ENCODE measurements around the gene MORC4. TPM values are rescaled to one million over a fixed set of nuclear protein-coding genes. Genes with fewer than 3 reads are reported as not detected.
A peak's percentile ranks its signal among the peaks of the same experiment; 100 is the strongest.

Gene MORC4
- total RNA-seq, 1 experiment from 2014 or later = 31.6 TPM

DNA sequence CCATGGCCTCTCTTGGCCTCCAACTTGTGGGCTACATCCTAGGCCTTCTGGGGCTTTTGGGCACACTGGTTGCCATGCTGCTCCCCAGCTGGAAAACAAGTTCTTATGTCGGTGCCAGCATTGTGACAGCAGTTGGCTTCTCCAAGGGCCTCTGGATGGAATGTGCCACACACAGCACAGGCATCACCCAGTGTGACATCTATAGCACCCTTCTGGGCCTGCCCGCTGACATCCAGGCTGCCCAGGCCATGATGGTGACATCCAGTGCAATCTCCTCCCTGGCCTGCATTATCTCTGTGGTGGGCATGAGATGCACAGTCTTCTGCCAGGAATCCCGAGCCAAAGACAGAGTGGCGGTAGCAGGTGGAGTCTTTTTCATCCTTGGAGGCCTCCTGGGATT is 71.8 kb downstream of the MORC4 start:
- Mint-ChIP-seq H3K36me3 (ENCODE audit: insufficient read depth, unreplicated experiment) (peaks cover 15% of the 10 kb centered on the region), H3K4me1 (ENCODE audit: low read depth, unreplicated experiment) (peaks cover 40% of the 10 kb centered on the region), H3K4me3 (ENCODE audit: low read depth, unreplicated experiment) (peak overlapping the region; percentile 55), H3K9me3 (ENCODE audit: low read depth, unreplicated experiment) (no peaks in the 10 kb centered on the region), H3K27ac (ENCODE audit: unreplicated experiment) (peak overlapping the region; percentile 43), H3K27me3 (ENCODE audit: unreplicated experiment) (no peaks in the 10 kb centered on the region)
- BruUV-seq (replicated peaks) = TSS peak; percentile 78
- no peak for DNase-seq
- TF ChIP-seq, protein P1, sequence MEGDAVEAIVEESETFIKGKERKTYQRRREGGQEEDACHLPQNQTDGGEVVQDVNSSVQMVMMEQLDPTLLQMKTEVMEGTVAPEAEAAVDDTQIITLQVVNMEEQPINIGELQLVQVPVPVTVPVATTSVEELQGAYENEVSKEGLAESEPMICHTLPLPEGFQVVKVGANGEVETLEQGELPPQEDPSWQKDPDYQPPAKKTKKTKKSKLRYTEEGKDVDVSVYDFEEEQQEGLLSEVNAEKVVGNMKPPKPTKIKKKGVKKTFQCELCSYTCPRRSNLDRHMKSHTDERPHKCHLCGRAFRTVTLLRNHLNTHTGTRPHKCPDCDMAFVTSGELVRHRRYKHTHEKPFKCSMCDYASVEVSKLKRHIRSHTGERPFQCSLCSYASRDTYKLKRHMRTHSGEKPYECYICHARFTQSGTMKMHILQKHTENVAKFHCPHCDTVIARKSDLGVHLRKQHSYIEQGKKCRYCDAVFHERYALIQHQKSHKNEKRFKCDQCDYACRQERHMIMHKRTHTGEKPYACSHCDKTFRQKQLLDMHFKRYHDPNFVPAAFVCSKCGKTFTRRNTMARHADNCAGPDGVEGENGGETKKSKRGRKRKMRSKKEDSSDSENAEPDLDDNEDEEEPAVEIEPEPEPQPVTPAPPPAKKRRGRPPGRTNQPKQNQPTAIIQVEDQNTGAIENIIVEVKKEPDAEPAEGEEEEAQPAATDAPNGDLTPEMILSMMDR (IDR thresholded peaks at IDR 0.05; ENCODE audit: unreplicated experiment) = no peak
- intact Hi-C loops (cut with micrococcal nuclease; ENCODE audit: unreplicated experiment) = no loop called here
- CTCF ChIA-PET = interaction anchor here (0.7 to 1.2 kb wide), 3 partner anchors 22 to 30 kb away, joined by 4 to 5 read pairs (median 4); no protein-coding TSS in a partner anchor

DNA sequence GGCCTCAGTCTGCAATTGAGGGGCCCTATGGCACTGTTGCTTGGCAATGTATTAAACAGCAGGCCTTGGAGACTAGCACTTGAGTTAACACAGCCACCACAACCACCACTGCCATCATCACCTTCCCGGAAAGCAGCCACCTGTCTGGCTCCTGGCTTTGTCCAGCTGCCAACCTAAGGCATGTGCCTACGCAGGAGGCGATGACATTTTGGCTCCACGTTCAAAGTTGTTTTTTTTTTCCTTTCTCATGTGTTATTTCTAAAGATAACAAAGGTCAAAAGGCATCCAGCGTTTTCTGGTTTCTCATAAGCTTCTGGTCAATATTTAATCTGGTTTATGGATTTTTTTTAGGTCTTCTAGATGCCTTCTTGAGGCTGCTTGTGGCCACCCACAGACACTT is 72.3 kb downstream of the MORC4 start:
- CTCF ChIA-PET = interaction anchor here (0.7 to 1.2 kb wide), 3 partner anchors 22 to 29 kb away, joined by 4 to 5 read pairs (median 4); no protein-coding TSS in a partner anchor
- Mint-ChIP-seq H3K4me1 (ENCODE audit: low read depth, unreplicated experiment) (peaks cover 35% of the 10 kb centered on the region), H3K4me3 (ENCODE audit: low read depth, unreplicated experiment) (no peak overlapping the region), H3K27me3 (ENCODE audit: unreplicated experiment) (no peaks in the 10 kb centered on the region), H3K27ac (ENCODE audit: unreplicated experiment) (peak overlapping the region; percentile 43), H3K36me3 (ENCODE audit: insufficient read depth, unreplicated experiment) (peaks cover 12% of the 10 kb centered on the region), H3K9me3 (ENCODE audit: low read depth, unreplicated experiment) (no peaks in the 10 kb centered on the region)
- intact Hi-C loops (cut with micrococcal nuclease; ENCODE audit: unreplicated experiment) = no loop called here
- TF ChIP-seq, protein P1 (IDR thresholded peaks at IDR 0.05; ENCODE audit: unreplicated experiment) = no peak
- BruUV-seq (replicated peaks) = no TSS peak
- DNase-seq = peak; percentile 68

DNA sequence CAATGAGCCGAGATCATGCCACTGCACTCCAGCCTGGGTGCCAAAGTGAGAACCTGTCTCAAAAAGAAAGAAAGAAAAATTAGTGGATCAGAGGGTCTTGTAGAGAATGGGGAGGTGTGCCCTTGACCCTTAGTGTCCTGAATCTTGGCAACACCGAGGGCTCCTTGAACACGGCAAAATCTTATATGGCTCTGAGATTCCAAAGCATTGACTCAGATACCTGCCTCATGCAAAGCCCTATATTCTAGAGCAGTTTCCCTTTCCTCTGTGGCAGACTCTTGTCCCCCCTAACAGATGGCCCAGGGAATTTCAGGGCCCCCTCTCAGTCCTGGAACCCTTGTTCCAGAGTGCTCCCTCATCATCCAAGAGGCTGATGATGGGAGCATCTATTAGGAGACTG is 73.0 kb downstream of the MORC4 start:
- H3K4me3 Mint-ChIP-seq (ENCODE audit: low read depth, unreplicated experiment) = no peak overlapping the region

DNA sequence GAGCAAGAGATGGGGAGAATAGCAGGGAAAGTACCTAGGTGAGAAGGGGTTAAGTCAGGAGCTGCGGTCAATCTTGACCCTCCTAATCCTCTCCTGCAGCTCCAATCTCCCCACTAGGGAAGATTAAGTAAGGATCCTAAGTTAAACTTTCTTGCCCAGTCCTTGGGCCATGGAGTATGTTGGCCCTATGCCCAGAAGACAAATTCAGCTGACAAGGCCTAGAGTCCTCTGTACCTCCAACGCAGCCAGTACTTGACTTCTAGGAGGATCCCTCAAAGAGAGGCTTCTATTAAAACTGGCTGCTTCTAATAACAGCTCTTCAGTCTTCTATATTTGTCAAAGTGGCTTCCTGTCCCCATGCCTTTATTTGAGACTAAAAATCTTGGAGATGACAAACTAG is 78.4 kb downstream of the MORC4 start:
- DNase-seq = no peak
- intact Hi-C loops (cut with micrococcal nuclease; ENCODE audit: unreplicated experiment) = no loop called here
- BruUV-seq (replicated peaks) = no TSS peak
- peaks cover 9% of the 10 kb centered on the region for H3K36me3 Mint-ChIP-seq (ENCODE audit: insufficient read depth, unreplicated experiment)
- no peaks in the 10 kb centered on the region for H3K27me3 Mint-ChIP-seq (ENCODE audit: unreplicated experiment)
- H3K9me3 Mint-ChIP-seq (ENCODE audit: low read depth, unreplicated experiment) = no peaks in the 10 kb centered on the region
- no peak overlapping the region for H3K27ac Mint-ChIP-seq (ENCODE audit: unreplicated experiment)
- CTCF ChIA-PET = no interaction called here
- H3K4me3 Mint-ChIP-seq (ENCODE audit: low read depth, unreplicated experiment) = no peak overlapping the region
- peaks cover 20% of the 10 kb centered on the region for H3K4me1 Mint-ChIP-seq (ENCODE audit: low read depth, unreplicated experiment)
- TF ChIP-seq, protein P1 (IDR thresholded peaks at IDR 0.05; ENCODE audit: unreplicated experiment) = no peak

More for the DNA sequence above, 73.0 kb downstream of the MORC4 start:
- no peaks in the 10 kb centered on the region for H3K27me3 Mint-ChIP-seq (ENCODE audit: unreplicated experiment)
- CTCF ChIA-PET = no interaction called here
- peaks cover 5% of the 10 kb centered on the region for H3K36me3 Mint-ChIP-seq (ENCODE audit: insufficient read depth, unreplicated experiment)
- TF ChIP-seq, protein P1 (IDR thresholded peaks at IDR 0.05; ENCODE audit: unreplicated experiment) = no peak
- no TSS peak for BruUV-seq (replicated peaks)
- intact Hi-C loops (cut with micrococcal nuclease; ENCODE audit: unreplicated experiment) = no loop called here
- H3K4me1 Mint-ChIP-seq (ENCODE audit: low read depth, unreplicated experiment) = peaks cover 28% of the 10 kb centered on the region
- DNase-seq = no peak
- H3K27ac Mint-ChIP-seq (ENCODE audit: unreplicated experiment) = peak overlapping the region; percentile 43
- no peaks in the 10 kb centered on the region for H3K9me3 Mint-ChIP-seq (ENCODE audit: low read depth, unreplicated experiment)
